ENCODE data around the gene SERPINI1.
"Not testable (repeated sequence)": the region's sequence is repeated elsewhere in the genome, so short reads cannot be mapped to it uniquely, and the experiment has no call there.

SERPINI1 gene

GRCh38 chr3:167787440-167787839, 51.9 kb downstream of the SERPINI1 start:
- no peak for DNase-seq (ENCODE audit: low read depth in 2 of 2)

GRCh38 chr3:167798443-167798842, 62.9 kb downstream of the SERPINI1 start:
- DNase-seq (ENCODE audit: low read depth in 2 of 2), result no peak

- DNase-seq (ENCODE audit: low read depth in 2 of 2), result no peak
Measured at GRCh38 chr3:167808910-167809309, 73.4 kb downstream of the SERPINI1 start.

- no peak for DNase-seq (ENCODE audit: low read depth in 2 of 2)
Measured at GRCh38 chr3:167810236-167810635, 74.7 kb downstream of the SERPINI1 start.

- no peak for DNase-seq (ENCODE audit: low read depth in 2 of 2)
Measured at GRCh38 chr3:167811031-167811430, 75.5 kb downstream of the SERPINI1 start.

- no peak for DNase-seq (ENCODE audit: low read depth in 2 of 2)
Measured at GRCh38 chr3:167813169-167814123, 77.9 kb downstream of the SERPINI1 start.

GRCh38 chr3:167814441-167814951, 79.0 kb downstream of the SERPINI1 start:
- DNase-seq (ENCODE audit: low read depth in 2 of 2), result no peak

GRCh38 chr3:167816953-167817352, 81.4 kb downstream of the SERPINI1 start:
- no peak for DNase-seq (ENCODE audit: low read depth in 2 of 2)

- no peak for DNase-seq (ENCODE audit: low read depth in 2 of 2)
Measured at GRCh38 chr3:167820102-167820865, 84.8 kb downstream of the SERPINI1 start.

- no peak for DNase-seq (ENCODE audit: low read depth in 2 of 2)
Measured at GRCh38 chr3:167821248-167821805, 85.8 kb downstream of the SERPINI1 start.

- no peak for DNase-seq (ENCODE audit: low read depth in 2 of 2)
Measured at GRCh38 chr3:167823738-167824137, 88.2 kb downstream of the SERPINI1 start.

GRCh38 chr3:167827588-167827987, 92.1 kb downstream of the SERPINI1 start:
- DNase-seq (ENCODE audit: low read depth in 2 of 2), result not testable (repeated sequence)

- no peak for DNase-seq (ENCODE audit: low read depth in 2 of 2)
Measured at GRCh38 chr3:167829071-167829470, 93.5 kb downstream of the SERPINI1 start.

GRCh38 chr3:167830007-167830406, 94.5 kb downstream of the SERPINI1 start:
- no peak for DNase-seq (ENCODE audit: low read depth in 2 of 2)

GRCh38 chr3:167835359-167835758, 99.8 kb downstream of the SERPINI1 start:
- DNase-seq (ENCODE audit: low read depth in 2 of 2), result no peak

GRCh38 chr3:167835953-167836352, 100.4 kb downstream of the SERPINI1 start:
- no peak for DNase-seq (ENCODE audit: low read depth in 2 of 2)

GRCh38 chr3:167837466-167837865, 101.9 kb downstream of the SERPINI1 start:
- DNase-seq (ENCODE audit: low read depth in 2 of 2), result no peak

GRCh38 chr3:167839460-167840134, 104.1 kb downstream of the SERPINI1 start:
- DNase-seq (ENCODE audit: low read depth in 2 of 2), result no peak

- DNase-seq (ENCODE audit: low read depth in 2 of 2), result no peak
Measured at GRCh38 chr3:167840247-167840646, 104.7 kb downstream of the SERPINI1 start.

- no peak for DNase-seq (ENCODE audit: low read depth in 2 of 2)
Measured at GRCh38 chr3:167843481-167843880, 108.0 kb downstream of the SERPINI1 start.

GRCh38 chr3:167843886-167844285, 108.4 kb downstream of the SERPINI1 start:
- no peak for DNase-seq (ENCODE audit: low read depth in 2 of 2)

GRCh38 chr3:167844528-167844927, 109.0 kb downstream of the SERPINI1 start:
- no peak for DNase-seq (ENCODE audit: low read depth in 2 of 2)

All from stimulated activated CD4-positive, alpha-beta T cell treated with anti-CD3 and anti-CD28 coated beads, Interleukin-1b, Interleukin-23, amount 100 ng/mL, for 4 hours (primary cell).